HepG2 (cell line): ENCODE measurements around the gene LDLRAD4. TPM values are rescaled to one million over a fixed set of nuclear protein-coding genes. Genes with fewer than 3 reads are reported as not detected.

ENCODE experiments used
- ATAC-seq: fragments of 200-7000 bp; cut with Tn5 transposase; 3 replicates; pipeline ENCODE4 v1.9.1; 2020; ENCODE audit warnings: mild to moderate bottlenecking, moderate library complexity
- BruUV-seq: library from RNA; stranded (reverse); fragments of 400-500 nt; replicated peaks from 2 replicates; lab custom pipeline; 2021; lab: Mats Ljungman, UMichigan
- CTCF ChIA-PET: fragments of 300-600 bp; formaldehyde crosslinking; extraction: SDS; loops from one replicate; lab custom pipeline; 2021; ENCODE audit warnings: low total read pairs, inconsistent platforms, low intra/inter-chr PET ratio; lab: Yijun Ruan, JAX
- POLR2A ChIA-PET: fragments of 350-600 bp; sonication (Branson Sonifier 250); formaldehyde crosslinking; loops from one replicate; lab custom pipeline; 2020; ENCODE audit warnings: antibody characterized with exemption, inconsistent platforms; lab: Yijun Ruan, JAX
- DNase-seq: peaks from one replicate; pipeline ENCODE4 v3.0.0-alpha.2; 2015; ENCODE audit warnings: low spot score
- FAIRE-seq: peaks from 3 replicates; lab custom pipeline; 2011; peaks lifted over from hg19 to GRCh38; lab: Jason Lieb, UNC
- H2AFZ ChIP-seq: one replicate; pipeline ENCODE4 v1.6.1; 2011; ENCODE audit warnings: low read length, inconsistent platforms
- H3K27ac ChIP-seq: fragments of 300-600 bp; 3 replicates; pipeline ENCODE4 v1.8.0; 2011; ENCODE audit warnings: mixed run types, mild to moderate bottlenecking, mixed read lengths, low read length, inconsistent platforms; ENCODE audit not compliant: insufficient read depth; ENCODE audit errors: extremely low read length
- H3K27me3 ChIP-seq, 2 experiments: fragments of 200-600 bp in 1 of 2; 2 replicates in 1 of 2; 3 replicates in 1 of 2; pipeline versions ENCODE4 v1.6.0 to v1.8.0; 2011; ENCODE audit warnings: low read length in 2 of 2, mild to moderate bottlenecking in 2 of 2, moderate library complexity in 2 of 2, inconsistent platforms in 1 of 2; ENCODE audit not compliant: insufficient read depth in 2 of 2, control insufficient read depth in 1 of 2
- H3K36me3 ChIP-seq, 2 experiments: fragments of 200-600 bp in 1 of 2; replicated peaks in 1 of 2; 2 replicates in 1 of 2; 3 replicates in 1 of 2; pipeline versions ENCODE4 v1.5.1 to v1.8.0; 2011; ENCODE audit warnings: low read length in 2 of 2, inconsistent platforms in 1 of 2; ENCODE audit not compliant: insufficient read depth in 2 of 2, control insufficient read depth in 1 of 2
- H3K4me1 ChIP-seq: 2 replicates; pipeline ENCODE4 v1.5.1; 2012; ENCODE audit warnings: low read length, inconsistent platforms; ENCODE audit not compliant: insufficient read depth
- H3K4me2 ChIP-seq: 2 replicates; pipeline ENCODE4 v1.6.0; 2011; ENCODE audit warnings: low read depth, low read length, inconsistent platforms
- H3K4me3 ChIP-seq, 3 experiments: fragments of 200-600 bp in 1 of 3; sonication (generic), shearing (Covaris generic) in 1 of 3; replicated peaks in 1 of 3; 2 replicates each; pipeline ENCODE4 v1.5.1; 2011 to 2016; ENCODE audit warnings: low read length in 3 of 3, inconsistent platforms in 2 of 3, low read depth in 2 of 3, mild to moderate bottlenecking in 2 of 3, control low read depth in 1 of 3, mixed read lengths in 1 of 3; ENCODE audit not compliant: insufficient read depth in 1 of 3
- H3K79me2 ChIP-seq: one replicate; pipeline ENCODE4 v1.6.1; 2011; ENCODE audit warnings: low read length, inconsistent platforms; ENCODE audit not compliant: insufficient read depth
- H3K9ac ChIP-seq: 2 replicates; pipeline ENCODE4 v1.6.0; 2011; ENCODE audit warnings: mild to moderate bottlenecking, low read depth, low read length, inconsistent platforms; ENCODE audit not compliant: insufficient read depth
- H3K9me3 ChIP-seq: 2 replicates; pipeline ENCODE4 v1.5.1; 2012; ENCODE audit warnings: mild to moderate bottlenecking, low read length
- H4K20me1 ChIP-seq: 2 replicates; pipeline ENCODE4 v1.6.0; 2011; ENCODE audit warnings: inconsistent platforms, mild to moderate bottlenecking, low read length, moderate library complexity; ENCODE audit not compliant: insufficient read depth
- CREB1 ChIP-seq, 2 experiments: fragments of 450-650 bp in 1 of 2; IDR thresholded peaks; 2 replicates each; pipeline ENCODE4 v1.6.1; 2016 to 2017; ENCODE audit warnings: control low read depth in 1 of 2, mild to moderate bottlenecking in 1 of 2, missing compliant biosample characterization in 1 of 2, missing genetic modification characterization in 1 of 2
- DPF2 ChIP-seq: sonication (generic); formaldehyde crosslinking; IDR thresholded peaks from 2 replicates; pipeline ENCODE4 v1.4.0; 2020; ENCODE audit warnings: mild to moderate bottlenecking, low read depth, missing genetic modification reagents, borderline replicate concordance
- KLF13 ChIP-seq: sonication (generic); formaldehyde crosslinking; IDR thresholded peaks from 2 replicates; pipeline ENCODE4 v1.4.0; 2020; ENCODE audit warnings: mild to moderate bottlenecking, missing genetic modification reagents
- MTA1 ChIP-seq: sonication (generic); formaldehyde crosslinking; IDR thresholded peaks from 2 replicates; pipeline ENCODE4 v1.4.0; 2020; ENCODE audit warnings: missing genetic modification reagents, mild to moderate bottlenecking, borderline replicate concordance
- POLR2A ChIP-seq, 2 experiments: IDR thresholded peaks; 2 replicates each; pipeline ENCODE4 v1.6.1; 2011; ENCODE audit warnings: low read depth in 2 of 2, low read length in 2 of 2, mild to moderate bottlenecking in 1 of 2, moderate library complexity in 1 of 2; ENCODE audit not compliant: insufficient read depth in 1 of 2
- PRMT3 ChIP-seq: sonication (generic); formaldehyde crosslinking; IDR thresholded peaks from 2 replicates; pipeline ENCODE4 v1.8.1; 2022; ENCODE audit warnings: low read depth, mild to moderate bottlenecking, moderate library complexity, missing genetic modification reagents, borderline replicate concordance
- TOE1 ChIP-seq: sonication (generic); formaldehyde crosslinking; IDR thresholded peaks from 2 replicates; pipeline ENCODE4 v1.4.0; 2020; ENCODE audit warnings: mild to moderate bottlenecking, missing genetic modification reagents
- ZBTB7B ChIP-seq: sonication (generic); formaldehyde crosslinking; IDR thresholded peaks from 2 replicates; pipeline ENCODE4 v1.4.0; 2020; ENCODE audit warnings: missing genetic modification reagents
- ZNF747 ChIP-seq: sonication (generic); formaldehyde crosslinking; IDR thresholded peaks from 2 replicates; pipeline ENCODE4 v1.8.1; 2023; ENCODE audit warnings: missing genetic modification reagents, mild to moderate bottlenecking, borderline replicate concordance
- WGBS: methylation state at CpG from one replicate; pipeline ENCODE4 v1.1.6; 2017; ENCODE audit warnings: low lambda C conversion rate; 5-methylcytosine and 5-hydroxymethylcytosine counted together
- in situ Hi-C: cut with HindIII; loops from 2 replicates; pipeline ENCODE4 v1.10.0; 2017; ENCODE audit warnings: low pct_unique_long_range_greater_than_20kb; ENCODE audit not compliant: extremely low pct_ligation_motif_present
- intact Hi-C: fragments of 100-400 bp; cut with micrococcal nuclease; formaldehyde crosslinking; loops from one replicate; pipeline ENCODE4 v1.10.0; 2022; ENCODE audit not compliant: unreplicated experiment
- polyA plus RNA-seq, 8 experiments: library from polyadenylated mRNA; depleted of rRNA in 3 of 8; stranded (reverse) in 7 of 8; unstranded in 1 of 8; fragments of >200 nt; fragmentation: Illumina TruSeq in 4 of 8; extraction: Trizol in 4 of 8; gene quantifications; 2 replicates each; pipeline versions ENCODE4 v1.2.1 to v1.2.3, GENCODE V29; 2011 to 2016; ENCODE audit warnings: low read depth in 4 of 8, missing spikeins in 1 of 8, mixed read lengths in 1 of 8; ENCODE audit not compliant: insufficient read depth in 1 of 8
- total RNA-seq, 5 experiments: library from RNA; depleted of rRNA; stranded (reverse); fragments of >200 nt; fragmentation: Illumina TruSeq; extraction: Trizol; gene quantifications; 2 replicates each; pipeline ENCODE4 v1.2.3, GENCODE V29; 2016; ENCODE audit warnings: low read depth in 1 of 5
- TF ChIP-seq, protein P1 (sequence below): sonication (generic); formaldehyde crosslinking; conservative IDR thresholded peaks from 2 replicates; pipeline ENCODE4 v1.4.0; 2020; ENCODE audit warnings: missing genetic modification reagents
- TF ChIP-seq, protein P2 (sequence below): sonication (generic); formaldehyde crosslinking; IDR thresholded peaks from 2 replicates; pipeline ENCODE4 v1.4.0; 2020; ENCODE audit warnings: missing genetic modification reagents
- TF ChIP-seq, protein P3 (sequence below): sonication (generic); formaldehyde crosslinking; IDR thresholded peaks from 2 replicates; pipeline ENCODE4 v1.4.0; 2020; ENCODE audit warnings: missing genetic modification reagents, mild to moderate bottlenecking, borderline replicate concordance
- TF ChIP-seq, protein P4 (sequence below): sonication (generic); formaldehyde crosslinking; IDR thresholded peaks from 2 replicates; pipeline ENCODE4 v1.5.0; 2020; ENCODE audit warnings: mild to moderate bottlenecking, low read depth, missing genetic modification reagents, borderline replicate concordance

Gene LDLRAD4
- total and polyA plus RNA-seq, 2 of the 13 experiments (the other 11 are each of a cell fraction or from before 2014, with no cell fraction given), result 13.6 to 20.9 TPM

DNA sequence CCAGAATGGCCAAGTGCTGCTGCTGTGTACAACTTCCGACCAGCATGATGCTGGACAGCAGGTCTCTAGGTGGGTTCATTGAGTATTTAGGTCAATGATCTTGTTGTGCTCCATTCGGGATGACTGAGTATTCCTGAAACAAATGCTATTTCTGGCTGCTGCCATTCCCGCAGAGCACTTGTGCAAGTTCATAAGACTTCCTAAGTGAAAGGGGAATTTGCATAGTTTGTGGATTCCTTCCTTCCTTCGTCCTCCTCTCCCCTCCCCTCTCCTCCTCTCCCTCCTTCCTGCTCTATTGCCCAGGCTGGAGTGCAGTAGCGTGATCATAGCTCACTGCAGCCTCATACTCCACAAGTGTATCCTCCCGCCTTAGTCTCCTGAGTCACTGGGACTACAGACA, 40.4 kb downstream of the LDLRAD4 start:
- no TSS peak for BruUV-seq
- Histone ChIP-seq H3K4me3 (no peak overlapping the region), H3K27ac (no peak overlapping the region), H3K4me1 (peaks cover 7% of the 10 kb centered on the region; the same call in 1 of the 2 replicates), H3K27me3 (no peaks in the 10 kb centered on the region), H4K20me1 (no peaks in the 10 kb centered on the region), H3K36me3 (no peaks in the 10 kb centered on the region), H3K4me2 (no peak overlapping the region), H3K9ac (no peak overlapping the region), H2AFZ (no peak overlapping the region), H3K9me3 (no peaks in the 10 kb centered on the region), H3K79me2 (no peaks in the 10 kb centered on the region)
- intact Hi-C loops, result no loop called here
- ChIA-PET CTCF (no interaction called here), POLR2A (no interaction called here)
- DNase-seq, result no peak
- in situ Hi-C loops, result no loop called here
- FAIRE-seq, result no peak
- ATAC-seq, result no peak
- 91% methylated on average over 6 of the region's 6 CpGs for WGBS
- TF ChIP-seq MTA1 (CRISPR knock-in tag), result no peak
- TF ChIP-seq ZNF747 (CRISPR knock-in tag), result no peak
- TF ChIP-seq, protein P1, sequence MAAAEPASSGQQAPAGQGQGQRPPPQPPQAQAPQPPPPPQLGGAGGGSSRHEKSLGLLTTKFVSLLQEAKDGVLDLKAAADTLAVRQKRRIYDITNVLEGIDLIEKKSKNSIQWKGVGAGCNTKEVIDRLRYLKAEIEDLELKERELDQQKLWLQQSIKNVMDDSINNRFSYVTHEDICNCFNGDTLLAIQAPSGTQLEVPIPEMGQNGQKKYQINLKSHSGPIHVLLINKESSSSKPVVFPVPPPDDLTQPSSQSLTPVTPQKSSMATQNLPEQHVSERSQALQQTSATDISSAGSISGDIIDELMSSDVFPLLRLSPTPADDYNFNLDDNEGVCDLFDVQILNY (CRISPR knock-in tag), result no peak
- no peak for TF ChIP-seq PRMT3 (CRISPR knock-in tag)
- no peak for TF ChIP-seq ZBTB7B (CRISPR knock-in tag)
- no peak for TF ChIP-seq CREB1 (IDR thresholded peaks at IDR 0.05)
- TF ChIP-seq CREB1 (CRISPR knock-in tag; IDR thresholded peaks at IDR 0.05), result no peak
- TF ChIP-seq KLF13 (CRISPR knock-in tag), result no peak
- TF ChIP-seq DPF2 (CRISPR knock-in tag), result no peak
- TF ChIP-seq TOE1 (CRISPR knock-in tag), result no peak
- no peak for TF ChIP-seq POLR2A (IDR thresholded peaks at IDR 0.05; ENCODE audit: insufficient read depth in 1 of 2, low read depth in 2 of 2, low read length in 2 of 2)
- TF ChIP-seq, protein P2, sequence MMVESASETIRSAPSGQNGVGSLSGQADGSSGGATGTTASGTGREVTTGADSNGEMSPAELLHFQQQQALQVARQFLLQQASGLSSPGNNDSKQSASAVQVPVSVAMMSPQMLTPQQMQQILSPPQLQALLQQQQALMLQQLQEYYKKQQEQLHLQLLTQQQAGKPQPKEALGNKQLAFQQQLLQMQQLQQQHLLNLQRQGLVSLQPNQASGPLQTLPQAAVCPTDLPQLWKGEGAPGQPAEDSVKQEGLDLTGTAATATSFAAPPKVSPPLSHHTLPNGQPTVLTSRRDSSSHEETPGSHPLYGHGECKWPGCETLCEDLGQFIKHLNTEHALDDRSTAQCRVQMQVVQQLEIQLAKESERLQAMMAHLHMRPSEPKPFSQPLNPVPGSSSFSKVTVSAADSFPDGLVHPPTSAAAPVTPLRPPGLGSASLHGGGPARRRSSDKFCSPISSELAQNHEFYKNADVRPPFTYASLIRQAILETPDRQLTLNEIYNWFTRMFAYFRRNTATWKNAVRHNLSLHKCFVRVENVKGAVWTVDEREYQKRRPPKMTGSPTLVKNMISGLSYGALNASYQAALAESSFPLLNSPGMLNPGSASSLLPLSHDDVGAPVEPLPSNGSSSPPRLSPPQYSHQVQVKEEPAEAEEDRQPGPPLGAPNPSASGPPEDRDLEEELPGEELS (CRISPR knock-in tag), result no peak
- TF ChIP-seq, protein P3, sequence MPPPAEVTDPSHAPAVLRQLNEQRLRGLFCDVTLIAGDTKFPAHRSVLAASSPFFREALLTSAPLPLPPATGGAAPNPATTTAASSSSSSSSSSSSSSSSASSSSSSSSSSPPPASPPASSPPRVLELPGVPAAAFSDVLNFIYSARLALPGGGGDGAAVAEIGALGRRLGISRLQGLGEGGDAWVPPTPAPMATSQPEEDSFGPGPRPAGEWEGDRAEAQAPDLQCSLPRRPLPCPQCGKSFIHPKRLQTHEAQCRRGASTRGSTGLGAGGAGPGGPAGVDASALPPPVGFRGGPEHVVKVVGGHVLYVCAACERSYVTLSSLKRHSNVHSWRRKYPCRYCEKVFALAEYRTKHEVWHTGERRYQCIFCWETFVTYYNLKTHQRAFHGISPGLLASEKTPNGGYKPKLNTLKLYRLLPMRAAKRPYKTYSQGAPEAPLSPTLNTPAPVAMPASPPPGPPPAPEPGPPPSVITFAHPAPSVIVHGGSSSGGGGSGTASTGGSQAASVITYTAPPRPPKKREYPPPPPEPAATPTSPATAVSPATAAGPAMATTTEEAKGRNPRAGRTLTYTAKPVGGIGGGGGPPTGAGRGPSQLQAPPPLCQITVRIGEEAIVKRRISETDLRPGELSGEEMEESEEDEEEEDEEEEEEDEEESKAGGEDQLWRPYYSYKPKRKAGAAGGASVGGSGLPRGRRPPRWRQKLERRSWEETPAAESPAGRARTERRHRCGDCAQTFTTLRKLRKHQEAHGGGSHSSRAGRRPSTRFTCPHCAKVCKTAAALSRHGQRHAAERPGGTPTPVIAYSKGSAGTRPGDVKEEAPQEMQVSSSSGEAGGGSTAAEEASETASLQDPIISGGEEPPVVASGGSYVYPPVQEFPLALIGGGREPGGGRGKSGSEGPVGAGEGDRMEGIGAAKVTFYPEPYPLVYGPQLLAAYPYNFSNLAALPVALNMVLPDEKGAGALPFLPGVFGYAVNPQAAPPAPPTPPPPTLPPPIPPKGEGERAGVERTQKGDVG (CRISPR knock-in tag), result no peak
- TF ChIP-seq, protein P4, sequence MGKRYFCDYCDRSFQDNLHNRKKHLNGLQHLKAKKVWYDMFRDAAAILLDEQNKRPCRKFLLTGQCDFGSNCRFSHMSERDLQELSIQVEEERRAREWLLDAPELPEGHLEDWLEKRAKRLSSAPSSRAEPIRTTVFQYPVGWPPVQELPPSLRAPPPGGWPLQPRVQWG (CRISPR knock-in tag), result no peak
